ENCODE results near the gene ERI2.
A peak's percentile ranks its signal among the peaks of the same experiment; 100 is the strongest.
"Not testable (repeated sequence)": the region's sequence is repeated elsewhere in the genome, so short reads cannot be mapped to it uniquely, and the experiment has no call there.

Gene ERI2

DNA sequence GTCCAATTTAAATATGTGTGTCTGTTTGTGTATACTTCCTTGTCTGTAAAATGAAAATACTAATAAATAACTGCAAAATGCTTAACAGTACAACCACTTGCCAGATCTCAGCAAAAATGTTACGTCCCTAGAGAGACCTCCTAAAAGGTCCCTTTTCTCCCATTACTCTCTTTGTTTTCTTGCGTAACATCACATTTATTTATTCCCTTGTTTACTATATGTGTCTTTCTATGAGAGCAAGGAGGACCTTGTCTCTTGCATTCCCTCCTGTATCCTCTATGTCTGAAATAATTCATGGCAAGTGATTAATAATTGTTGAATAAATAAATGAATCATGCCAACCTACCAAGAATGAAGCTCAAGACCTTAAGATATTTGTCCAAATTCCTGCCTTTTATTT, 40.5 kb downstream of the ERI2 start:
- no peak for DNase-seq (ENCODE audit: low read depth in 2 of 2)

DNA sequence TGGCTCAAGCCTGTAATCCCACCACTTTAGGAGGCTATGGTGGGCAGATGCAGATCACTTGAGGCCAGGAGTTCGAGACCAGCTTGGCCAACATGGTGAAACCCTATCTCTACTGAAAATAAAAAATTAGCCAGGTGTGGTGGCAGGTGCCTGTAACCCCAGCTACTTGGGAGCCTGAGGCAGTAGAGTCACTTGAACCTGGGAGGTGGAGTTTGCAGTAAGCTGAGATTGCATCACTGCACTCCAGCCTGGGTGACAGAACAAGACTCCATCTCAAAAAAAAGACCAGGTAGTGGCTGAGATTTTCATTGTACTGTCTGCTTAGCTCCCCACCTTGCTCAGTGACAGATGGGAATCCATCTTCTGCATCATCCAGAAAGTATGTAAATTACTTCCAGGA, 41.8 kb downstream of the ERI2 start:
- DNase-seq (ENCODE audit: low read depth in 2 of 2) = not testable (repeated sequence)

DNA sequence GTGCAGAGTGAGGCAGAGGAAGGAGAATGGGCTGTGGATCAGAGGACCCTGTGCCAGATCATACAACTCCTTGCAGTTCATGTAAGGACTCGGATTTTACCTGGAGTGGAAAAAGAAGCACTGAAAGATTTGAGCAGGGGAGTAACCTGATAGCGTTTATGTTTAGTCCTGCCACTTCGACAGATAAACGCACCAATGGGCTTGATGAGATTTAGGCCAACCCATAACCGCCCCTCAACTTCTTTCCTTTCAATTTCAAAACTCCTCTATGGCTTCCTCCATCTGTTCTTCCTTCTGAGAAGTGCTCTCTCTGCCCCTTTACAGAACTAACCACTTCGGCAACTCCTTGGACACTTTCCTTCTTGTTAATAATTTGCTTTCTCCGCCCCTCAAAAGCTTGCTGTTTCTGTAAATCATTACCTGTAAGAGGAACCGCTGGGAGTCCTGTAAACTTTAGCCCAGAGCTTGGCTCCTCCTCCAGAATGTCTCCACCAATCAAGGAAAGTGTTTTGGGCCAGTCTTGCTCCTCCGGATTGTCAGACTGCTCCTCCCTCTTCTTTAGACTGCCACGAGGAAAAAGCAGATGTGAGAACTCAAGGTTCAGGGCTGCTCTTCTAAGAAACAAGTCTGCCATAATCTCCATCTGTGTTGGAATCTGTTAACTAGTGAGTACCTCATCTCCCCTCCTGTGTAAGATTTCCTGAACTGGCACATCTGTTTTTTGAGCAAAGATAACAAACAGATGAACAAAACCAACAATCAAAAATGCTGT, 42.6 kb downstream of the ERI2 start, which contains the start of gene ACSM3:
Gene ACSM3 (plus strand): TSS at position 554 of the 772 bp plus-strand sequence. CDS start 6,021 bp downstream, outside the sequence.
- DNase-seq (ENCODE audit: low read depth in 2 of 2) = peak; percentile 32 to 51

DNA sequence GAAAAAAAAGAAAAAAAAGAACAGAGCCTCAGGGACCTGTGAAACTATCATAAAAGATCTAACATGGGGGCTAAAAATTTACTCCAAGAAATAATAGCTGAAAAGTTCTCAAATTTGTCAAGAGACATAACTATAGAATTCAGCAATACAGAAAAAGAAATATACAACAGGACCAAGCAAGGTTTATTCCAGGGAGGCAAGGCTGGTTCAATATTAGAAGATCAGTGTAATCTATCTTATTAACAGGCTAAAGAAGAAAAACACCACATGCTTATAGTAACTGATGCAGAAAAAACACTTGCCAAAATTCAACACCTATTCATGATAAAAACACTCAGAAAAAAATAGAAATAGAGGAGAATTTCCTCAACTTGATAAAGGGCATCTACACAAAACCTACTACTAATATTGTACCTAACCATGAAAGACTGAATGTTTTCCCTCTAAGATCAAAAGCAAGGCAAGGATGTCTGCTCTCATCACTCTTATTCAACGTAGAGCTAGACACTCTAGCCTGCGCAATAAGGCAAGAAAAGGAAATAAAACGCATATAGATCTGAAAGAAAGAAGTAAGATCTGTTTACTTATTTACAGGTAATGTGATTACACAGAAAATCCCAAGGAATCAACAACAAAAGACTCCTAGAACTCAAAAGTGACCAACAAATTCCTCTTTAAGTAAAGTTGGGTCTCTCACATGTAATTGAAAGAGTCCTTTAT, 43.7 kb downstream of the ERI2 start:
- DNase-seq (ENCODE audit: low read depth in 2 of 2) = no peak

DNA sequence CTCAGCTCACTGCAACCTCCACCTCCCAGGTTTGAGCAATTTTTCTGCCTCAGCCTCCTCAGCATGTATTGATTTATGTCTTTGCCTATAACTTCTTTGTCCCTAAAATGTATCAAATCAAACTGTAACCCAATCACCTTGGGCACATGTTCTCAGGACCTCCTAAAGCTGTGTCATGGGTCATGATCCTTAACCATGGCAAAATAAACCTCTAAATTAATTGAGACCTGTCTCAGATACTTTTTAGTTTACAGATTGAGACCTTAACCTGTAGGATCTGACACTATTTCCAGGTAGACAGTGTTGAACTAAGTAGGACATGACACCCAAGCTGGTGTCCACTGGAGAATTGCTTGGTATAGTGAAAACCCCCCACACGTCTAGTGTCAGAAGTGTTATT, 45.1 kb downstream of the ERI2 start:
- DNase-seq (ENCODE audit: low read depth in 2 of 2) = no peak

DNA sequence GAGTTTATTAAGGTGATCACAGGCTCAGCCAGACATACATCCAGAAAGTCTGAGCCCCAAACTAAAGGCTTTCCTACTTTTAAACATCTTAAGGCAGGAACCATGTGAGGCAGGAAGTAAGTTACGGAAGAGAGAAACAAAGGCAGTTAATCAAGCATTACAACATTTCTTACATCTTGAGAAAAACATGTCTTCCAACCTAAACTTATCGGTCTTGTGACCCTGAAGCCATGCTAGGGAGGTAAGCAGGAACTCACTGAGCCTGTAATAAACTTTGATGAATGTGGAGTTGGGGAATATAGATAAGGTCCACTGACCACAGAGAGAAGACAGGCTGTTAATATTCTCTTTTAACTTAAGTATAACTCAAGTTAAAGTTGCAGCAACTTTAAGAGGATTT, 45.9 kb downstream of the ERI2 start:
- DNase-seq (ENCODE audit: low read depth in 2 of 2) = no peak

DNA sequence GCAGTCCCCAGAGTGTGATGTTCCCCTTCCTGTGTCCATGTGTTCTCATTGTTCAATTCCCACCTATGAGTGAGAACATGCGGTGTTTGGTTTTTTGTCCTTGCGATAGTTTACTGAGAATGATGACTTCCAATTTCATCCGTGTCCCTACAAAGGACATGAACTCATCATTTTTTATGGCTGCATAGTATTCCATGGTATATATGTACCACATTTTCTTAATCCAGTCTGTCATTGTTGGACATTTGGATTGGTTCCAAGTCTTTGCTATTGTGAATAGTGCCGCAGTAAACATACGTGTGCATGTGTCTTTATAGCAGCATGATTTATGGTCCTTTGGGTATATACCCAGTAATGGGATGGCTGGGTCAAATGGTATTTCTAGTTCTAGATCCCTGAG, 50.5 kb downstream of the ERI2 start:
- DNase-seq (ENCODE audit: low read depth in 2 of 2) = not testable (repeated sequence)

DNA sequence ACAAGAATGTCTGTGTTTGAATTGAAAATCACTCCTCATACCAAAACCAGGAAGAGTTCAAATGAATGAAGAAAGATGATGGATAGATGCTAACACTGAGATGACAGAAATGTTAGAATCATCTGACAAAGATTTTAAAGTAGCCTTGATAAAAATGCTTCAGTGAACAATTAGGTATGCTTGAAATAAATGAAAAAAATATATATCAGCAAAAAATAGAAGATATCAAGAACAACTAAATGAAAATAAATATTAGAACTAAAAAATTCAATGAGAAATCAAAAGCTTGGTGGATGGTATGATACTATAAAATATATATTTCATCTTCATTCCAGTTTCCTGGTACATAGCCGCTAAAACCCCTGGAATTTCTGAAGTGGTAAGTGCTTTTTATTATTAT, 51.0 kb downstream of the ERI2 start:
- no peak for DNase-seq (ENCODE audit: low read depth in 2 of 2)

DNA sequence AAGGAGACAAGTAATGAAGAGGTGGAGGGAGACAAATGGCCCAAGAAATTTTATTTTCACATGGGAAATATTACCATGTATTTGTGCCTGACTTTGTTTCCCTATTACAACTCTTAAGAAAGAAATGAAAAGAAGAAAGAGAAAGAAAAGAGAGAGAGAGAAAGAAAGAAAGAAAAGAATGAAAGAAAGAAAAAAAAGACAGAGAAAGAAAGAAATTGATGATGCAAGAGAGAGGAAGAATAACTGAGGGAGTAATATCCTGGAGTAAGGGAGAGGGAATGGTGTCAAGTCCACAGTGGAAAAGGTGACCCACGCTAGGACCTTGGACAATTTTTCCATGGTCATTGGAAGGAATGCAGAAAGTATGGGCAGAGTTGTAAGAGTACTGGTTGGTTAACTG, 52.5 kb downstream of the ERI2 start:
- DNase-seq (ENCODE audit: low read depth in 2 of 2) = no peak

DNA sequence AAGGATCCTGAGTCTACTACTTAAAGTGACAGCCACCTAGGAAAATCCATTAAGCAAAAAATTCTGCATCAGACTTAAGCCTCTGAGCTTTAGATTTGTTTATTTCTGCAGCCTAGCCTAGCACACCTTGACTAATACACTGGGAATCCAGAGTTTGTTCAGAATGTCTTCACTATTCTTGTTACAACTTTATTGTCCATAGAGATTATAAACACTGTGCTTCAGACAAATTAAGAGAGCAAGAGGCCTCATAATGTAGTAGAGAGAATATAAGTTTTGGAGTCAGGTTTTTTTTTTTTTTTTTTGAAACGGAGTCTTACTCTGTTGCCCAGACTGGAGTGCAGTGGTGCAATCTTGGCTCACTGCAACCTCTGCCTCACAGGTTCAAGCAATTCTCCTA, 55.7 kb downstream of the ERI2 start:
- DNase-seq (ENCODE audit: low read depth in 2 of 2) = no peak

DNA sequence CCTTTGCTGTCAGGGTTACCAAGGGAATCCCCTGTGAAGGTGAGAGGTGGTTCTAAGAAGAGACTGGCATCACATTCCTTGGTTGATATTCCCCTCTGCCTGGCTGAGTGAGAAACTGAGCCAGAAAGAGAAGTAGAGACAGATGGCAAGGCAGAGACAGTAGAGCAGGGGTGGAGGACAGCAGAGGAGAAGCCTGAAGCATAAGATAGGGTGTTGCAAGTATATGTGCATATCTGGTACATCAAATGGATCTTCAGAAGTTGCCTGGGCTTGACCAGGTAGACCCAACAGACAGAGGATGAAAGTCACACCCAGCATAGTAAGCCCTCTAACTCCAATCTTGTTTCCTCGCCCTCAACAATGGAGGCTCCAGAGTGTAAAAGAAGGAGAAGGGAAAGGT, 56.8 kb downstream of the ERI2 start:
- no peak for DNase-seq (ENCODE audit: low read depth in 2 of 2)

DNA sequence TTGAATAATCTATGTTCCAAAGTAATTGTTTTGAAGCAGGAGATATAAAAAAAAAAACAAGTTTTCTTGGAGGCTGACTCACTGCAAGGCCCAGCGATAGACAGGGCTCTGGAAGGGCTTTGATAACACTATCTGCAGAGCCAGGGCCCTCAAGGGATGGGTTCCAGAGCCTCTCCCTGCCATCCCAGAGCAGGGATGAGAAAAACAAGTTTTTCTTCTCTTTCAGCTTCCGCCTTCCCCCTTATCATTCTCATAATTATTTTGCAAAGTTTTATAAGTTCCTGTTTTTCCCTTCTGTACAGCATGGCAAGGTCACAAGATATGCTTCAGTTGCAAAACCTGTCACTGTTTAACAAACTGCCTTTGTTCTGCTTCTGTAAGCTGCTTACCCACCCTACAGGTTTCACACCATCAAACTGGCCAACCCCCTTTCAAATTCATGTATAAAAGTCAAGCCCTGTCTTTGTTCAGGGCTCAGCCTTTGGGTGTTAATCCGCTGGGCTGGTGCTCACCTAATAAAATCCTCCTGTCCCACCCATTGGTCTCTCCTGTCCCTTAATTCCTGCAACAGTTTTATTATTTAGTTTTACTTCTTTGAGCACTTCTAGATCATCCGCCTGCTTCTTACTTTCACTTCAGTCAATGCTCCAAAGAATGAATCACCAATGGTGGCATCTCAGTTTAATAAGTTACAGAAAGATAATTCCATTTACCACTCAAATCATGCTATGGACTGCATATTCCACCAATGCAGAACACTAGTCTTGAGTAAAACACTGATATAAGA, 59.0 kb downstream of the ERI2 start:
- no peak for DNase-seq (ENCODE audit: low read depth in 2 of 2)

DNA sequence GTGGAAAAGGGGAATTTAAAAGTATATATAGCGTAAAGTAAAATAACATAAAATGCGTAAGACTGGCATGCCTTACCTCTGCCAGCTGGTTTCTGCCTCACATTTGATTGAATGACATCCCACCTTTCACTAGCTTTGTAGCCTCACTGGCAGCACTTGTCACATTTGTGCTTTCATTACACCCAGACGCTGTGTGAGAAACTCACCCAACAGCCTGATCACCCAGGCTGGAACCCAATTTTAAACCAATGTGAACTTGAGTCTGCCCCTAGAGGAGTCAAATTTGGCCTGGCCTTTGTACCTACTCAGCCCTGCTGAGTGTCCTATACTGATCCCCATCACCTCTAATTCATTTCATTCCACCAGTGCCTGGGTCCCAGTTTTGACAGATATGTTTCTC, 59.8 kb downstream of the ERI2 start:
- DNase-seq (ENCODE audit: low read depth in 2 of 2) = no peak

All from stimulated activated CD8-positive, alpha-beta memory T cell treated with anti-CD3 and anti-CD28 coated beads, Interleukin-7, amount 100 ng/mL, for 4 hours (primary cell).